ENCODE measurements around the gene KCNK5.

Gene KCNK5

GRCh38 chr6:39204646-39205244 lies 24.5 kb downstream of the KCNK5 start:
- DNase-seq = no peak
- TF ChIP-seq POLR2A (IDR thresholded peaks at IDR 0.05; ENCODE audit: low read length) = no peak
- no peak for TF ChIP-seq GATA1 (IDR thresholded peaks at IDR 0.05; ENCODE audit: low read depth, low read length)

- no peak for TF ChIP-seq GATA1 (IDR thresholded peaks at IDR 0.05; ENCODE audit: low read depth, low read length)
- no peak for TF ChIP-seq POLR2A (IDR thresholded peaks at IDR 0.05; ENCODE audit: low read length)
- DNase-seq = no peak
These were observed 25.1 kb downstream of the KCNK5 start for GRCh38 chr6:39204160-39204495.

GRCh38 chr6:39203436-39204159 lies 25.7 kb downstream of the KCNK5 start:
- peak in 1 of 2 experiments; percentile 25 for DNase-seq
- TF ChIP-seq POLR2A (IDR thresholded peaks at IDR 0.05; ENCODE audit: low read length) (no peak), GATA1 (IDR thresholded peaks at IDR 0.05; ENCODE audit: low read depth, low read length) (no peak)

- TF ChIP-seq GATA1 (IDR thresholded peaks at IDR 0.05; ENCODE audit: low read depth, low read length) = no peak
- TF ChIP-seq POLR2A (IDR thresholded peaks at IDR 0.05; ENCODE audit: low read length) = no peak
- no peak for DNase-seq
These were observed 27.1 kb downstream of the KCNK5 start for GRCh38 chr6:39202166-39202565.

- no peak for TF ChIP-seq GATA1 (IDR thresholded peaks at IDR 0.05; ENCODE audit: low read depth, low read length)
- TF ChIP-seq POLR2A (IDR thresholded peaks at IDR 0.05; ENCODE audit: low read length) = no peak
- DNase-seq = no peak
These were observed 28.7 kb downstream of the KCNK5 start for GRCh38 chr6:39200498-39201020.

GRCh38 chr6:39199976-39200375 lies 29.3 kb downstream of the KCNK5 start:
- TF ChIP-seq POLR2A (IDR thresholded peaks at IDR 0.05; ENCODE audit: low read length) = no peak
- TF ChIP-seq GATA1 (IDR thresholded peaks at IDR 0.05; ENCODE audit: low read depth, low read length) = no peak

GRCh38 chr6:39199231-39199940 lies 29.9 kb downstream of the KCNK5 start:
- TF ChIP-seq GATA1 (IDR thresholded peaks at IDR 0.05; ENCODE audit: low read depth, low read length) (no peak), POLR2A (IDR thresholded peaks at IDR 0.05; ENCODE audit: low read length) (no peak)
- DNase-seq = no peak

More at GRCh38 chr6:39199976-39200375, 29.3 kb downstream of the KCNK5 start:
- no peak for DNase-seq

- TF ChIP-seq GATA1 (IDR thresholded peaks at IDR 0.05; ENCODE audit: low read depth, low read length) (no peak), POLR2A (IDR thresholded peaks at IDR 0.05; ENCODE audit: low read length) (no peak)
- DNase-seq = no peak
These were observed 30.7 kb downstream of the KCNK5 start for GRCh38 chr6:39198528-39198927.

GRCh38 chr6:39197922-39198500 lies 31.3 kb downstream of the KCNK5 start:
- DNase-seq = no peak
- TF ChIP-seq GATA1 (IDR thresholded peaks at IDR 0.05; ENCODE audit: low read depth, low read length) (no peak), POLR2A (IDR thresholded peaks at IDR 0.05; ENCODE audit: low read length) (no peak)

GRCh38 chr6:39197521-39197920 lies 31.8 kb downstream of the KCNK5 start:
- TF ChIP-seq GATA1 (IDR thresholded peaks at IDR 0.05; ENCODE audit: low read depth, low read length) = no peak
- no peak for DNase-seq

- peak; percentile 32 to 80 for DNase-seq
- no peak for TF ChIP-seq POLR2A (IDR thresholded peaks at IDR 0.05; ENCODE audit: low read length)
- no peak for TF ChIP-seq GATA1 (IDR thresholded peaks at IDR 0.05; ENCODE audit: low read depth, low read length)
These were observed 32.6 kb downstream of the KCNK5 start for GRCh38 chr6:39196673-39197091.

GRCh38 chr6:39195792-39196385 lies 33.4 kb downstream of the KCNK5 start:
- peak; percentile 53 to 80 for DNase-seq
- TF ChIP-seq GATA1 (IDR thresholded peaks at IDR 0.05; ENCODE audit: low read depth, low read length) = no peak
- TF ChIP-seq POLR2A (IDR thresholded peaks at IDR 0.05; ENCODE audit: low read length) = no peak

- TF ChIP-seq GATA1 (IDR thresholded peaks at IDR 0.05; ENCODE audit: low read depth, low read length) (no peak), POLR2A (IDR thresholded peaks at IDR 0.05; ENCODE audit: low read length) (no peak)
These were observed 34.8 kb downstream of the KCNK5 start for GRCh38 chr6:39194466-39194865.

More at GRCh38 chr6:39194466-39194865, 34.8 kb downstream of the KCNK5 start:
- DNase-seq = no peak

All from erythroblast (primary cell).